HCT116 (cell line): ENCODE data around the gene PANX3. TPM values are rescaled to one million over a fixed set of nuclear protein-coding genes. Genes with fewer than 3 reads are reported as not detected.

Source experiments
- ATAC-seq: fragments of 200-7000 bp; cut with Tn5 transposase; 2 replicates; pipeline ENCODE4 v1.9.1; 2020; ENCODE audit warnings: mild to moderate bottlenecking, moderate library complexity
- BruUV-seq: library from RNA; stranded (reverse); fragments of 400-500 nt; replicated peaks from 2 replicates; lab custom pipeline; 2021; lab: Mats Ljungman, UMichigan
- CTCF ChIA-PET: fragments of 300-600 bp; sonication (Branson Sonifier 250); formaldehyde crosslinking; loops from one replicate; lab custom pipeline; 2021; ENCODE audit warnings: antibody characterized with exemption; lab: Charles Lee
- POLR2A ChIA-PET: fragments of 300-600, 350-600 bp; sonication (Branson Sonifier 250); formaldehyde crosslinking; loops from one replicate; lab custom pipeline; 2021; ENCODE audit warnings: antibody characterized with exemption; lab: Charles Lee
- RAD21 ChIA-PET, 2 experiments: fragments of 300-600 bp; sonication (Branson Sonifier 250); formaldehyde crosslinking; loops; one replicate each; lab custom pipeline; 2023; ENCODE audit warnings: low total read pairs in 2 of 2; ENCODE audit not compliant: uncharacterized antibody in 2 of 2, unreplicated experiment in 2 of 2, low non-redundant PET in 1 of 2; lab: Charles Lee
- DNase-seq: peaks from one replicate; pipeline ENCODE4 v3.0.0-alpha.2; 2010; ENCODE audit warnings: low read depth, low spot score
- H2AFZ ChIP-seq: fragments of 200-600 bp; shearing (Covaris generic), sonication (generic); 2 replicates; pipeline ENCODE4 v1.6.1; 2017; ENCODE audit warnings: low read depth, mixed run types, mixed read lengths, antibody characterized with exemption, low read length; ENCODE audit not compliant: poor library complexity, severe bottlenecking
- H3K27ac ChIP-seq: 2 replicates; pipeline ENCODE4 v1.5.1; 2012; ENCODE audit warnings: low read depth, low read length
- H3K27me3 ChIP-seq: fragments of 200-600 bp; sonication (generic); 2 replicates; pipeline ENCODE4 v1.6.1; 2016; ENCODE audit warnings: mixed run types, low read length, mixed read lengths; ENCODE audit not compliant: insufficient read depth
- H3K36me3 ChIP-seq, 2 experiments: fragments of 200-500 bp in 1 of 2; fragments of 200-600 bp in 1 of 2; sonication (Bioruptor generic) in 1 of 2; sonication (generic) in 1 of 2; 2 replicates each; pipeline versions ENCODE4 v1.5.1 to v1.6.1; 2014 to 2016; ENCODE audit warnings: low read length in 2 of 2, inconsistent platforms in 1 of 2, mixed read lengths in 1 of 2, mixed run types in 1 of 2; ENCODE audit not compliant: insufficient read depth in 2 of 2, control insufficient read depth in 1 of 2
- H3K4me1 ChIP-seq, 2 experiments: fragments of 200-600 bp in 1 of 2; sonication (generic) in 1 of 2; 2 replicates each; pipeline versions ENCODE4 v1.5.1 to v1.6.1; 2012 to 2017; ENCODE audit warnings: low read length in 2 of 2, inconsistent platforms in 1 of 2, mild to moderate bottlenecking in 1 of 2, mixed read lengths in 1 of 2, mixed run types in 1 of 2, moderate library complexity in 1 of 2; ENCODE audit not compliant: insufficient read depth in 2 of 2, control insufficient read depth in 1 of 2
- H3K4me2 ChIP-seq: fragments of 200-600 bp; sonication (generic); 2 replicates; pipeline ENCODE4 v1.6.1; 2017; ENCODE audit warnings: mixed run types, low read length, mixed read lengths
- H3K4me3 ChIP-seq, 2 experiments: fragments of 200-600 bp in 1 of 2; sonication (generic) in 1 of 2; replicated peaks in 1 of 2; 2 replicates each; pipeline ENCODE4 v1.5.1; 2011 to 2016; ENCODE audit warnings: low read length in 2 of 2, control low read depth in 1 of 2, low read depth in 1 of 2, mild to moderate bottlenecking in 1 of 2, mixed read lengths in 1 of 2, mixed run types in 1 of 2
- H3K79me2 ChIP-seq: fragments of 200-600 bp; sonication (generic); 2 replicates; pipeline ENCODE4 v1.6.1; 2017; ENCODE audit warnings: mild to moderate bottlenecking, mixed run types, low read length, moderate library complexity, mixed read lengths; ENCODE audit not compliant: insufficient read depth
- H3K9ac ChIP-seq: fragments of 200-600 bp; sonication (generic); 2 replicates; pipeline ENCODE4 v1.6.1; 2016; ENCODE audit warnings: low read length, mixed read lengths
- H3K9me2 ChIP-seq: fragments of 200-600 bp; sonication (generic), shearing (Covaris generic); 2 replicates; pipeline ENCODE4 v1.6.1; 2017; ENCODE audit warnings: mixed run types, mild to moderate bottlenecking, moderate library complexity; ENCODE audit not compliant: insufficient read depth
- H3K9me3 ChIP-seq, 2 experiments: fragments of 200-500 bp in 1 of 2; fragments of 200-600 bp in 1 of 2; sonication (Bioruptor generic) in 1 of 2; sonication (generic) in 1 of 2; 2 replicates each; pipeline ENCODE4 v1.6.1; 2014 to 2017; ENCODE audit warnings: low read length in 2 of 2, mixed read lengths in 2 of 2, inconsistent platforms in 1 of 2, low read depth in 1 of 2, mild to moderate bottlenecking in 1 of 2, mixed run types in 1 of 2, moderate library complexity in 1 of 2; ENCODE audit not compliant: control insufficient read depth in 1 of 2, insufficient read depth in 1 of 2
- H4K20me1 ChIP-seq: fragments of 200-600 bp; sonication (generic), shearing (Covaris generic); 2 replicates; pipeline ENCODE4 v1.6.1; 2017; ENCODE audit warnings: mixed run types, mild to moderate bottlenecking, moderate library complexity; ENCODE audit not compliant: insufficient read depth
- ELF1 ChIP-seq: IDR thresholded peaks from 2 replicates; pipeline ENCODE4 v1.6.1; 2012; ENCODE audit warnings: low read depth, borderline replicate concordance
- FOSL1 ChIP-seq: IDR thresholded peaks from 2 replicates; pipeline ENCODE4 v1.6.1; 2012; ENCODE audit warnings: low read depth
- JUND ChIP-seq: IDR thresholded peaks from 2 replicates; pipeline ENCODE4 v1.6.1; 2012
- POLR2A ChIP-seq: IDR thresholded peaks from 2 replicates; pipeline ENCODE4 v1.7.0; 2011; ENCODE audit warnings: borderline replicate concordance; ENCODE audit not compliant: insufficient read depth, insufficient read length; ENCODE audit errors: extremely low read depth
- POLR2AphosphoS5 ChIP-seq: IDR thresholded peaks from 2 replicates; pipeline ENCODE4 v1.6.1; 2011; ENCODE audit warnings: mild to moderate bottlenecking, low read depth, low read length, moderate library complexity
- RAD21 ChIP-seq: IDR thresholded peaks from 2 replicates; pipeline ENCODE4 v1.6.1; 2012; ENCODE audit warnings: low read depth, mild to moderate bottlenecking
- SIN3A ChIP-seq: IDR thresholded peaks from 2 replicates; pipeline ENCODE4 v1.6.1; 2012; ENCODE audit warnings: low read depth
- SRF ChIP-seq: IDR thresholded peaks from 2 replicates; pipeline ENCODE4 v1.6.1; 2012; ENCODE audit warnings: low read depth
- TCF7L2 ChIP-seq: IDR thresholded peaks from 2 replicates; pipeline ENCODE4 v1.7.0; 2011; ENCODE audit warnings: borderline replicate concordance, inconsistent platforms; ENCODE audit not compliant: insufficient read depth, insufficient read length; ENCODE audit errors: extremely low read depth
- YY1 ChIP-seq: IDR thresholded peaks from 2 replicates; pipeline ENCODE4 v1.6.1; 2011; ENCODE audit warnings: low read length, low read depth, moderate library complexity, mild to moderate bottlenecking; ENCODE audit not compliant: insufficient replicate concordance; ENCODE audit errors: extremely low read depth
- ZNF274 ChIP-seq: fragments of 200-500 bp; sonication (Bioruptor generic); IDR thresholded peaks from 2 replicates; pipeline ENCODE4 v1.6.1; 2014; ENCODE audit warnings: mild to moderate bottlenecking, low read depth, low read length, inconsistent platforms
- intact Hi-C: fragments of 100-400 bp; cut with micrococcal nuclease; formaldehyde crosslinking; loops from 2 replicates; pipeline ENCODE4 v1.10.0; 2022
- total RNA-seq: library from RNA; stranded (reverse); gene quantifications from one replicate; pipeline ENCODE4 v1.2.1, GENCODE V29; 2021; ENCODE audit not compliant: unreplicated experiment
- TF ChIP-seq, protein P1 (sequence below): IDR thresholded peaks from 2 replicates; pipeline ENCODE4 v1.6.1; 2011; ENCODE audit warnings: mild to moderate bottlenecking, low read length, moderate library complexity; ENCODE audit not compliant: insufficient replicate concordance; ENCODE audit errors: extremely low read depth
- TF ChIP-seq, protein P2 (sequence below): IDR thresholded peaks from 2 replicates; pipeline ENCODE4 v1.6.1; 2012
- TF ChIP-seq, protein P3 (sequence below): IDR thresholded peaks from 2 replicates; pipeline ENCODE4 v1.6.1; 2012
- TF ChIP-seq, protein P4 (sequence below): IDR thresholded peaks from 2 replicates; pipeline ENCODE4 v1.6.1; 2012; ENCODE audit warnings: low read depth
- TF ChIP-seq, protein P5 (sequence below), 3 experiments: fragments of 200-600 bp in 1 of 3; sonication (generic) in 1 of 3; IDR thresholded peaks in 2 of 3; conservative IDR thresholded peaks in 1 of 3; 2 replicates each; pipeline ENCODE4 v1.5.1; 2012 to 2017; ENCODE audit warnings: low read depth in 2 of 3, low read length in 2 of 3, antibody characterized with exemption in 1 of 3, borderline replicate concordance in 1 of 3, control low read depth in 1 of 3, mild to moderate bottlenecking in 1 of 3, mixed read lengths in 1 of 3, mixed run types in 1 of 3, moderate library complexity in 1 of 3; ENCODE audit not compliant: insufficient read depth in 1 of 3

Gene PANX3
- total RNA-seq, 1 experiment from 2014 or later, result not detected

DNA sequence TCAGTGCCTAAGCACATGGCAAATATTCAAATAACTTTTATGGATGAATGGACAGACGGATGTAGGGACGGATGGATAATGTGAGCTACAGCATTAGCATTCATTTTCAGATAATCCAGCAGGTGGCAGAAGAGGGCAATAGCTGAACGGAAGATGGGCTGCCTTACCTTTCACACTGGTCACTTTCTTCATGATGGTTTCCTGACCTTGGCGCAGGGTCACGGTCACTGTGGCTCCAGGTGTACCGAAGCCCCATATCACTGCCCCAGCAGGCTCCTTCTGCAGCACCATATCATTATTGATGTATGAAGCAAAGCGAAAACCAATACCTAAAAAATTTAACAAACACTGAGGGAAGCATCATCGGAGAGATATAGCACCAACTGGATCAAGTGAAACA lies 58.0 kb downstream of the PANX3 start:
- H2AFZ ChIP-seq, result no peak overlapping the region
- no peaks in the 10 kb centered on the region for H3K9me2 ChIP-seq
- H3K4me2 ChIP-seq, result no peak overlapping the region
- no peak overlapping the region for H3K4me3 ChIP-seq
- no TSS peak for BruUV-seq
- H3K4me1 ChIP-seq, result peaks cover 0 to 12% of the 10 kb centered on the region in 2 experiments; a peak in 2 of 4 replicates
- no peaks in the 10 kb centered on the region for H3K79me2 ChIP-seq
- no peak overlapping the region for H3K27ac ChIP-seq
- no peak overlapping the region for H3K9ac ChIP-seq
- TF ChIP-seq, protein P1, sequence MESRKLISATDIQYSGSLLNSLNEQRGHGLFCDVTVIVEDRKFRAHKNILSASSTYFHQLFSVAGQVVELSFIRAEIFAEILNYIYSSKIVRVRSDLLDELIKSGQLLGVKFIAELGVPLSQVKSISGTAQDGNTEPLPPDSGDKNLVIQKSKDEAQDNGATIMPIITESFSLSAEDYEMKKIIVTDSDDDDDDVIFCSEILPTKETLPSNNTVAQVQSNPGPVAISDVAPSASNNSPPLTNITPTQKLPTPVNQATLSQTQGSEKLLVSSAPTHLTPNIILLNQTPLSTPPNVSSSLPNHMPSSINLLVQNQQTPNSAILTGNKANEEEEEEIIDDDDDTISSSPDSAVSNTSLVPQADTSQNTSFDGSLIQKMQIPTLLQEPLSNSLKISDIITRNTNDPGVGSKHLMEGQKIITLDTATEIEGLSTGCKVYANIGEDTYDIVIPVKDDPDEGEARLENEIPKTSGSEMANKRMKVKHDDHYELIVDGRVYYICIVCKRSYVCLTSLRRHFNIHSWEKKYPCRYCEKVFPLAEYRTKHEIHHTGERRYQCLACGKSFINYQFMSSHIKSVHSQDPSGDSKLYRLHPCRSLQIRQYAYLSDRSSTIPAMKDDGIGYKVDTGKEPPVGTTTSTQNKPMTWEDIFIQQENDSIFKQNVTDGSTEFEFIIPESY, result no peak
- TF ChIP-seq, protein P2, sequence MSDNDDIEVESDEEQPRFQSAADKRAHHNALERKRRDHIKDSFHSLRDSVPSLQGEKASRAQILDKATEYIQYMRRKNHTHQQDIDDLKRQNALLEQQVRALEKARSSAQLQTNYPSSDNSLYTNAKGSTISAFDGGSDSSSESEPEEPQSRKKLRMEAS, result no peak
- TF ChIP-seq FOSL1 (no peak), POLR2AphosphoS5 (no peak), RAD21 (peak; percentile 94), JUND (no peak), ZNF274 (no peak), ELF1 (no peak), SIN3A (no peak), YY1 (no peak), TCF7L2 (no peak), POLR2A (no peak), SRF (no peak)
- TF ChIP-seq, protein P3, sequence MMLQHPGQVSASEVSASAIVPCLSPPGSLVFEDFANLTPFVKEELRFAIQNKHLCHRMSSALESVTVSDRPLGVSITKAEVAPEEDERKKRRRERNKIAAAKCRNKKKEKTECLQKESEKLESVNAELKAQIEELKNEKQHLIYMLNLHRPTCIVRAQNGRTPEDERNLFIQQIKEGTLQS, result no peak
- TF ChIP-seq, protein P4, sequence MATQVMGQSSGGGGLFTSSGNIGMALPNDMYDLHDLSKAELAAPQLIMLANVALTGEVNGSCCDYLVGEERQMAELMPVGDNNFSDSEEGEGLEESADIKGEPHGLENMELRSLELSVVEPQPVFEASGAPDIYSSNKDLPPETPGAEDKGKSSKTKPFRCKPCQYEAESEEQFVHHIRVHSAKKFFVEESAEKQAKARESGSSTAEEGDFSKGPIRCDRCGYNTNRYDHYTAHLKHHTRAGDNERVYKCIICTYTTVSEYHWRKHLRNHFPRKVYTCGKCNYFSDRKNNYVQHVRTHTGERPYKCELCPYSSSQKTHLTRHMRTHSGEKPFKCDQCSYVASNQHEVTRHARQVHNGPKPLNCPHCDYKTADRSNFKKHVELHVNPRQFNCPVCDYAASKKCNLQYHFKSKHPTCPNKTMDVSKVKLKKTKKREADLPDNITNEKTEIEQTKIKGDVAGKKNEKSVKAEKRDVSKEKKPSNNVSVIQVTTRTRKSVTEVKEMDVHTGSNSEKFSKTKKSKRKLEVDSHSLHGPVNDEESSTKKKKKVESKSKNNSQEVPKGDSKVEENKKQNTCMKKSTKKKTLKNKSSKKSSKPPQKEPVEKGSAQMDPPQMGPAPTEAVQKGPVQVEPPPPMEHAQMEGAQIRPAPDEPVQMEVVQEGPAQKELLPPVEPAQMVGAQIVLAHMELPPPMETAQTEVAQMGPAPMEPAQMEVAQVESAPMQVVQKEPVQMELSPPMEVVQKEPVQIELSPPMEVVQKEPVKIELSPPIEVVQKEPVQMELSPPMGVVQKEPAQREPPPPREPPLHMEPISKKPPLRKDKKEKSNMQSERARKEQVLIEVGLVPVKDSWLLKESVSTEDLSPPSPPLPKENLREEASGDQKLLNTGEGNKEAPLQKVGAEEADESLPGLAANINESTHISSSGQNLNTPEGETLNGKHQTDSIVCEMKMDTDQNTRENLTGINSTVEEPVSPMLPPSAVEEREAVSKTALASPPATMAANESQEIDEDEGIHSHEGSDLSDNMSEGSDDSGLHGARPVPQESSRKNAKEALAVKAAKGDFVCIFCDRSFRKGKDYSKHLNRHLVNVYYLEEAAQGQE, result no peak
- TF ChIP-seq, protein P5, sequence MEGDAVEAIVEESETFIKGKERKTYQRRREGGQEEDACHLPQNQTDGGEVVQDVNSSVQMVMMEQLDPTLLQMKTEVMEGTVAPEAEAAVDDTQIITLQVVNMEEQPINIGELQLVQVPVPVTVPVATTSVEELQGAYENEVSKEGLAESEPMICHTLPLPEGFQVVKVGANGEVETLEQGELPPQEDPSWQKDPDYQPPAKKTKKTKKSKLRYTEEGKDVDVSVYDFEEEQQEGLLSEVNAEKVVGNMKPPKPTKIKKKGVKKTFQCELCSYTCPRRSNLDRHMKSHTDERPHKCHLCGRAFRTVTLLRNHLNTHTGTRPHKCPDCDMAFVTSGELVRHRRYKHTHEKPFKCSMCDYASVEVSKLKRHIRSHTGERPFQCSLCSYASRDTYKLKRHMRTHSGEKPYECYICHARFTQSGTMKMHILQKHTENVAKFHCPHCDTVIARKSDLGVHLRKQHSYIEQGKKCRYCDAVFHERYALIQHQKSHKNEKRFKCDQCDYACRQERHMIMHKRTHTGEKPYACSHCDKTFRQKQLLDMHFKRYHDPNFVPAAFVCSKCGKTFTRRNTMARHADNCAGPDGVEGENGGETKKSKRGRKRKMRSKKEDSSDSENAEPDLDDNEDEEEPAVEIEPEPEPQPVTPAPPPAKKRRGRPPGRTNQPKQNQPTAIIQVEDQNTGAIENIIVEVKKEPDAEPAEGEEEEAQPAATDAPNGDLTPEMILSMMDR (IDR thresholded peaks at IDR 0.05 in 2 of 3, conservative IDR thresholded peaks at IDR 0.05 in 1 of 3; ENCODE audit: borderline replicate concordance in 1 of 3, insufficient read depth in 1 of 3, low read depth in 2 of 3, low read length in 2 of 3), result peak; percentile 40 to 87 (median 67)
- intact Hi-C loops, result loop anchor here (1.0 kb wide), 4 partner anchors 94 to 198 kb away; no protein-coding TSS in a partner anchor
- POLR2A ChIA-PET, result interaction anchor here (0.9 kb wide), 1 partner anchor 125 kb away, joined by 3 read pairs; no protein-coding TSS in a partner anchor
- CTCF ChIA-PET, result interaction anchor here (0.6 to 3.0 kb wide), 16 partner anchors 9 to 207 kb away, joined by 3 to 28 read pairs (median 4); partner anchors contain the start of gene ESAM
- H4K20me1 ChIP-seq, result no peaks in the 10 kb centered on the region
- H3K9me3 ChIP-seq, result no peaks in the 10 kb centered on the region
- DNase-seq, result peak; percentile 28
- RAD21 ChIA-PET, result interaction anchor here (0.6 to 1.1 kb wide), 5 partner anchors 78 to 184 kb away, joined by 3 to 5 read pairs (median 4); no protein-coding TSS in a partner anchor
- ATAC-seq, result peak; percentile 46
- no peaks in the 10 kb centered on the region for H3K27me3 ChIP-seq
- no peaks in the 10 kb centered on the region for H3K36me3 ChIP-seq
